Caco-2 (cell line): Measurements from ENCODE around the gene PTCHD1. TPM values are rescaled to one million over a fixed set of nuclear protein-coding genes. Genes with fewer than 3 reads are reported as not detected.

ENCODE experiments used
- BruUV-seq: library from RNA; stranded (reverse); fragments of 400-500 nt; replicated peaks from 2 replicates; lab custom pipeline; 2021; lab: Mats Ljungman, UMichigan
- CTCF ChIA-PET: fragments of 300-600 bp; sonication (Branson Sonifier 250); formaldehyde crosslinking; loops from one replicate; lab custom pipeline; 2022; ENCODE audit warnings: antibody characterized with exemption; lab: Charles Lee
- POLR2A ChIA-PET: fragments of 300-600 bp; sonication (Branson Sonifier 250); formaldehyde crosslinking; loops from one replicate; lab custom pipeline; 2022; ENCODE audit warnings: antibody characterized with exemption; lab: Charles Lee
- DNase-seq, 2 experiments: peaks; one replicate each; pipeline versions ENCODE4 v3.0.0 to v3.0.0-alpha.2; 2020 to 2022
- H3K27me3 ChIP-seq: replicated peaks from 2 replicates; pipeline ENCODE4 v1.6.0; 2011; ENCODE audit warnings: low read length; ENCODE audit not compliant: control insufficient read depth, insufficient read depth
- H3K36me3 ChIP-seq: 2 replicates; pipeline ENCODE4 v1.5.1; 2011; ENCODE audit warnings: low read length; ENCODE audit not compliant: control insufficient read depth, insufficient read depth
- H3K4me1 ChIP-seq: fragments of 250-450 bp; sonication (Bioruptor Pico); 2 replicates; pipeline ENCODE4 v1.5.1; 2020; ENCODE audit warnings: mild to moderate bottlenecking
- H3K4me3 ChIP-seq: 2 replicates; pipeline ENCODE4 v1.5.1; 2011; ENCODE audit warnings: low read depth, mild to moderate bottlenecking, control low read depth, low read length
- H3K9me3 ChIP-seq: fragments of 250-450 bp; sonication (Bioruptor Pico); 2 replicates; pipeline ENCODE4 v1.5.1; 2020; ENCODE audit warnings: mild to moderate bottlenecking, moderate library complexity
- H3K27ac Mint-ChIP-seq: one replicate; pipeline ENCODE4 v1.8.0; 2022; ENCODE audit warnings: mixed read lengths; ENCODE audit not compliant: unreplicated experiment
- H3K27me3 Mint-ChIP-seq: one replicate; pipeline ENCODE4 v1.8.0; 2022; ENCODE audit warnings: mixed read lengths; ENCODE audit not compliant: insufficient read depth, unreplicated experiment
- H3K36me3 Mint-ChIP-seq: one replicate; pipeline ENCODE4 v1.8.0; 2022; ENCODE audit warnings: mild to moderate bottlenecking, mixed read lengths; ENCODE audit not compliant: insufficient read depth, unreplicated experiment
- H3K4me1 Mint-ChIP-seq: one replicate; pipeline ENCODE4 v1.8.0; 2022; ENCODE audit warnings: low read depth, mixed read lengths; ENCODE audit not compliant: unreplicated experiment
- H3K4me3 Mint-ChIP-seq: one replicate; pipeline ENCODE4 v1.8.0; 2022; ENCODE audit warnings: mild to moderate bottlenecking, moderate library complexity, mixed read lengths; ENCODE audit not compliant: unreplicated experiment
- H3K9me3 Mint-ChIP-seq: one replicate; pipeline ENCODE4 v1.8.0; 2022; ENCODE audit warnings: mixed read lengths; ENCODE audit not compliant: unreplicated experiment
- intact Hi-C: fragments of 100-400 bp; cut with micrococcal nuclease; formaldehyde crosslinking; loops from one replicate; pipeline ENCODE4 v1.10.0; 2022; ENCODE audit not compliant: unreplicated experiment
- total RNA-seq: library from RNA; stranded (reverse); gene quantifications from 2 replicates; pipeline ENCODE4 v1.2.3, GENCODE V29; 2022
- TF ChIP-seq, protein P1 (sequence below), 2 experiments: fragments of 200-600 bp in 1 of 2; IDR thresholded peaks; 1 replicate in 1 of 2; 2 replicates in 1 of 2; pipeline versions ENCODE4 v1.5.1 to v1.8.0; 2011 to 2022; ENCODE audit warnings: antibody characterized with exemption in 1 of 2, control low read depth in 1 of 2, inconsistent platforms in 1 of 2, low read depth in 1 of 2, low read length in 1 of 2, mild to moderate bottlenecking in 1 of 2, moderate library complexity in 1 of 2; ENCODE audit not compliant: insufficient read depth in 1 of 2, severe bottlenecking in 1 of 2, unreplicated experiment in 1 of 2

The PTCHD1 gene
- total RNA-seq, 1 experiment from 2014 or later = not detected

DNA sequence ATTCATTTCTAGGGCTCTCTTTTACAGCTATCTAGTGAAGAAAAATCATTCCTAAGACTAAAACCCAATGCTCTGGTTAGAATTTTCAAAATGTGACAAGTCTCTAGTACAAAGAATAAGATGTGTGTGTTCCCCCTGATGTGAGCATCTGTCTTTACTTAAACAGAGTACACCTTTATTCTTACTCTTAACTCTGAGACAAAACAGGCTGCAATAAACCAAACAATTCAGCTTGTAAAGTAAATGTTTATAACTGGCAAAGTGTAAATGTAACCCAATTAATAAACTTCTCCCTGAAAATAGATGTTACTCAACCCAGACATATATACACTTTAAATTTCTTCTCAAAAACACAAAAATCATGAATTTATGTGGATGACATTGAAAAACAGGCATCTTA, 51.6 kb downstream of the PTCHD1 start:
- H3K4me3 Mint-ChIP-seq = no peak overlapping the region
- Histone ChIP-seq H3K4me1 (no peaks in the 10 kb centered on the region), H3K27me3 (no peaks in the 10 kb centered on the region), H3K36me3 (no peaks in the 10 kb centered on the region), H3K9me3 (no peaks in the 10 kb centered on the region), H3K4me3 (no peak overlapping the region)
- no peak overlapping the region for H3K27ac Mint-ChIP-seq
- CTCF ChIA-PET = no interaction called here
- H3K9me3 Mint-ChIP-seq = no peaks in the 10 kb centered on the region
- peaks cover 9% of the 10 kb centered on the region for H3K27me3 Mint-ChIP-seq
- H3K36me3 Mint-ChIP-seq = no peaks in the 10 kb centered on the region
- DNase-seq = no peak
- H3K4me1 Mint-ChIP-seq = no peaks in the 10 kb centered on the region
- TF ChIP-seq, protein P1, sequence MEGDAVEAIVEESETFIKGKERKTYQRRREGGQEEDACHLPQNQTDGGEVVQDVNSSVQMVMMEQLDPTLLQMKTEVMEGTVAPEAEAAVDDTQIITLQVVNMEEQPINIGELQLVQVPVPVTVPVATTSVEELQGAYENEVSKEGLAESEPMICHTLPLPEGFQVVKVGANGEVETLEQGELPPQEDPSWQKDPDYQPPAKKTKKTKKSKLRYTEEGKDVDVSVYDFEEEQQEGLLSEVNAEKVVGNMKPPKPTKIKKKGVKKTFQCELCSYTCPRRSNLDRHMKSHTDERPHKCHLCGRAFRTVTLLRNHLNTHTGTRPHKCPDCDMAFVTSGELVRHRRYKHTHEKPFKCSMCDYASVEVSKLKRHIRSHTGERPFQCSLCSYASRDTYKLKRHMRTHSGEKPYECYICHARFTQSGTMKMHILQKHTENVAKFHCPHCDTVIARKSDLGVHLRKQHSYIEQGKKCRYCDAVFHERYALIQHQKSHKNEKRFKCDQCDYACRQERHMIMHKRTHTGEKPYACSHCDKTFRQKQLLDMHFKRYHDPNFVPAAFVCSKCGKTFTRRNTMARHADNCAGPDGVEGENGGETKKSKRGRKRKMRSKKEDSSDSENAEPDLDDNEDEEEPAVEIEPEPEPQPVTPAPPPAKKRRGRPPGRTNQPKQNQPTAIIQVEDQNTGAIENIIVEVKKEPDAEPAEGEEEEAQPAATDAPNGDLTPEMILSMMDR (IDR thresholded peaks at IDR 0.05; ENCODE audit: insufficient read depth in 1 of 2, low read depth in 1 of 2, low read length in 1 of 2, severe bottlenecking in 1 of 2, unreplicated experiment in 1 of 2) = no peak
- POLR2A ChIA-PET = no interaction called here
- intact Hi-C loops = no loop called here
- no TSS peak for BruUV-seq

DNA sequence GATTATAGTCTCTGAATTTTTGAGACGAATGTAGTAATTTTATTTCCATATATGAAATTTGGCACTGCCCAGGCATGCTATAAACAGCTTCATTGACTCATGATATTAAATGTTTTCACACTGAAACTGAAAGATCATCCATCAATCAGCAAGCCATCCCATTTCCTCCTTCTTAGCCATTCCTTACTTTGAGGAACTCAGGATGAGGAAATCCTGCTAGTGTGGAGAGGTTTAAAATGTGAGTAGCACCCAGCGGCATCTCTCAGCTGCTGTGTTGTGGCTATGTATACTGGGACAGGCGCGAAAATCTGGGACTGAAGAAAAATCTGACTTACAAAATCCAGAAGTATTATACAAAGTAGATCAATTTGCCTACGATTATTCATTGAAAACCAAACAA, 52.1 kb downstream of the PTCHD1 start:
- Histone ChIP-seq H3K27me3 (no peaks in the 10 kb centered on the region), H3K4me3 (no peak overlapping the region), H3K9me3 (no peaks in the 10 kb centered on the region), H3K4me1 (no peaks in the 10 kb centered on the region), H3K36me3 (no peaks in the 10 kb centered on the region)
- TF ChIP-seq, protein P1 (IDR thresholded peaks at IDR 0.05; ENCODE audit: insufficient read depth in 1 of 2, low read depth in 1 of 2, low read length in 1 of 2, severe bottlenecking in 1 of 2, unreplicated experiment in 1 of 2) = no peak
- no peaks in the 10 kb centered on the region for H3K9me3 Mint-ChIP-seq
- H3K27me3 Mint-ChIP-seq = peaks cover 8% of the 10 kb centered on the region
- POLR2A ChIA-PET = no interaction called here
- no TSS peak for BruUV-seq
- DNase-seq = no peak
- H3K4me3 Mint-ChIP-seq = no peak overlapping the region
- intact Hi-C loops = no loop called here
- no peak overlapping the region for H3K27ac Mint-ChIP-seq
- H3K36me3 Mint-ChIP-seq = no peaks in the 10 kb centered on the region
- CTCF ChIA-PET = no interaction called here
- no peaks in the 10 kb centered on the region for H3K4me1 Mint-ChIP-seq

DNA sequence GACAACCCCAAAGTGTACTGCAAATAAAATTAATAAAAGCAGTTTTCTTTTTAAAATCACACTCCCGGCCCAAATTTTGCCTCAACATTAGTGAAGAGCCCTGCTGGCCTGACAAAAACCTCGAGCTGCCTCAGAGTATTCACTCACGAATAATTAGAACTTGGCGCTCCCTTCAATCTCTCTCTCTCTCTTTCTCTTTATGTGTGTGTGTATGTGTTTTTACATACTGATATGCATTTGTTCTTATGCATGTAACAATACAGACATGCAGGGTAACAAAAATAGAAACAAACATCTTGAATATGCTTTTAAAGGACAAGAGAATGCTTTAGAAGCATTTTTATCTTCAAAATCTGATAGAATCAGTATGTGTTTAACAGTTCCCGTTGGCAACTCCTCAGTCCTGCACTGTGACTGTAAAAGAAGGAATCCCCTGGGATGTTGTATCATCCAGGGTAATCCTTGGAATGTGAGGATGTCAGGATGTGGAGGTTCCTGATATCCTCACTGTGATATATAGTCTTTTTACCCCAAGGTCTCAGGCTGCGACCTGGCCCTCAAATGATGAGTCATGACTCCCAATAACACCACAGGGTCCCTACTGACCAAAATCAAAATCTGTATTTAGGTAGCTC, 53.0 kb downstream of the PTCHD1 start:
- Histone ChIP-seq H3K4me3 (no peak overlapping the region), H3K27me3 (no peaks in the 10 kb centered on the region), H3K9me3 (no peaks in the 10 kb centered on the region), H3K36me3 (no peaks in the 10 kb centered on the region), H3K4me1 (no peaks in the 10 kb centered on the region)
- no peak overlapping the region for H3K4me3 Mint-ChIP-seq
- H3K27me3 Mint-ChIP-seq = peaks cover 6% of the 10 kb centered on the region
- POLR2A ChIA-PET = no interaction called here
- no peaks in the 10 kb centered on the region for H3K9me3 Mint-ChIP-seq
- BruUV-seq = no TSS peak
- TF ChIP-seq, protein P1 (IDR thresholded peaks at IDR 0.05; ENCODE audit: insufficient read depth in 1 of 2, low read depth in 1 of 2, low read length in 1 of 2, severe bottlenecking in 1 of 2, unreplicated experiment in 1 of 2) = no peak
- CTCF ChIA-PET = no interaction called here
- H3K36me3 Mint-ChIP-seq = no peaks in the 10 kb centered on the region
- H3K4me1 Mint-ChIP-seq = no peaks in the 10 kb centered on the region
- H3K27ac Mint-ChIP-seq = no peak overlapping the region
- no peak for DNase-seq
- intact Hi-C loops = no loop called here
